MM.1S (cell line): ENCODE measurements around the gene FOXN1.

ENCODE experiments used
- DNase-seq: peaks from one replicate; pipeline ENCODE4 v3.0.0-alpha.2; 2015
- H2AFZ ChIP-seq: fragments of 300-600 bp; sonication (generic); 2 replicates; pipeline ENCODE4 v1.6.0; 2016; ENCODE audit warnings: antibody characterized with exemption, low read length
- H3F3A ChIP-seq: fragments of 300-600 bp; sonication (generic); 2 replicates; pipeline ENCODE4 v1.6.1; 2016; ENCODE audit warnings: mild to moderate bottlenecking, antibody characterized with exemption, low read length, moderate library complexity, mixed read lengths; ENCODE audit not compliant: insufficient read depth
- H3K27ac ChIP-seq: fragments of 300-600 bp; sonication (generic); 2 replicates; pipeline ENCODE4 v1.5.1; 2016; ENCODE audit warnings: mild to moderate bottlenecking, low read length
- H3K27me3 ChIP-seq: fragments of 300-600 bp; sonication (generic); replicated peaks from 2 replicates; pipeline ENCODE4 v1.6.0; 2016; ENCODE audit warnings: low read length; ENCODE audit not compliant: insufficient read depth
- H3K36me3 ChIP-seq: fragments of 300-600 bp; sonication (generic); replicated peaks from 2 replicates; pipeline ENCODE4 v1.6.1; 2016; ENCODE audit warnings: mild to moderate bottlenecking, low read length, mixed read lengths; ENCODE audit not compliant: insufficient read depth
- H3K4me1 ChIP-seq: fragments of 300-600 bp; sonication (generic); 2 replicates; pipeline ENCODE4 v1.6.1; 2016; ENCODE audit warnings: low read length, mixed read lengths
- H3K4me2 ChIP-seq: fragments of 300-600 bp; sonication (generic); 2 replicates; pipeline ENCODE4 v1.6.0; 2016; ENCODE audit warnings: low read depth, low read length
- H3K4me3 ChIP-seq: fragments of 300-600 bp; sonication (generic); 2 replicates; pipeline ENCODE4 v1.5.1; 2016; ENCODE audit warnings: low read length, mixed read lengths
- H3K79me2 ChIP-seq: fragments of 300-600 bp; sonication (generic); 2 replicates; pipeline ENCODE4 v1.6.1; 2016; ENCODE audit warnings: mixed run types, low read length, mixed read lengths
- H3K9ac ChIP-seq: fragments of 300-600 bp; sonication (generic); 2 replicates; pipeline ENCODE4 v1.6.1; 2016; ENCODE audit warnings: low read length, mixed read lengths
- H3K9me2 ChIP-seq: fragments of 300-600 bp; sonication (generic); replicated peaks from 2 replicates; pipeline ENCODE4 v1.6.1; 2016; ENCODE audit warnings: mild to moderate bottlenecking, low read length, mixed read lengths; ENCODE audit not compliant: insufficient read depth
- H3K9me3 ChIP-seq: fragments of 300-600 bp; sonication (generic); replicated peaks from 2 replicates; pipeline ENCODE4 v1.6.1; 2016; ENCODE audit warnings: mild to moderate bottlenecking, low read length, mixed read lengths; ENCODE audit not compliant: insufficient read depth
- H4K20me1 ChIP-seq: fragments of 300-600 bp; sonication (generic); 2 replicates; pipeline ENCODE4 v1.6.1; 2016; ENCODE audit warnings: mild to moderate bottlenecking, low read length, moderate library complexity, mixed read lengths; ENCODE audit not compliant: insufficient read depth
- CTCF ChIP-seq: fragments of 300-600 bp; sonication (generic); IDR thresholded peaks from 2 replicates; pipeline ENCODE4 v1.5.1; 2016; ENCODE audit warnings: antibody characterized with exemption, low read length, mixed read lengths
- EZH2 ChIP-seq: fragments of 300-600 bp; sonication (generic); optimal IDR thresholded peaks from 2 replicates; pipeline ENCODE3; 2017; ENCODE audit warnings: low read depth, mild to moderate bottlenecking, antibody characterized with exemption, low read length, mixed read lengths
- EZH2phosphoT487 ChIP-seq: fragments of 300-600 bp; sonication (generic); IDR thresholded peaks from 2 replicates; pipeline ENCODE4 v1.6.1; 2018; ENCODE audit warnings: antibody characterized with exemption, low read length

Gene FOXN1

GRCh38 chr17:28480278-28480677, 25.9 kb upstream of the FOXN1 start:
- no peak overlapping the region for H3K27ac ChIP-seq
- no peaks in the 10 kb centered on the region for H3K36me3 ChIP-seq
- TF ChIP-seq CTCF, result no peak
- TF ChIP-seq EZH2, result no peak
- H3K9ac ChIP-seq, result no peak overlapping the region
- no peaks in the 10 kb centered on the region for H3K9me2 ChIP-seq
- no peak overlapping the region for H3K4me3 ChIP-seq
- H3K79me2 ChIP-seq, result no peaks in the 10 kb centered on the region
- H3K27me3 ChIP-seq, result peaks cover 4% of the 10 kb centered on the region
- H3K4me2 ChIP-seq, result no peak overlapping the region
- H3K9me3 ChIP-seq, result no peaks in the 10 kb centered on the region
- no peak for DNase-seq
- H2AFZ ChIP-seq, result no peak overlapping the region
- H3F3A ChIP-seq, result no peaks in the 10 kb centered on the region
- no peaks in the 10 kb centered on the region for H4K20me1 ChIP-seq
- H3K4me1 ChIP-seq, result no peaks in the 10 kb centered on the region

- H3K9me3 ChIP-seq, result no peaks in the 10 kb centered on the region
- H3K9ac ChIP-seq, result no peak overlapping the region
- no peaks in the 10 kb centered on the region for H3K9me2 ChIP-seq
- H3K79me2 ChIP-seq, result no peaks in the 10 kb centered on the region
- H3K27ac ChIP-seq, result no peak overlapping the region
- H3K36me3 ChIP-seq, result no peaks in the 10 kb centered on the region
- TF ChIP-seq EZH2phosphoT487 (no peak), CTCF (no peak), EZH2 (no peak)
- H3K4me3 ChIP-seq, result no peak overlapping the region
- H3F3A ChIP-seq, result no peaks in the 10 kb centered on the region
- no peaks in the 10 kb centered on the region for H4K20me1 ChIP-seq
- no peaks in the 10 kb centered on the region for H3K4me1 ChIP-seq
- no peak for DNase-seq
- peaks cover 4% of the 10 kb centered on the region for H3K27me3 ChIP-seq
- H2AFZ ChIP-seq, result no peak overlapping the region
- H3K4me2 ChIP-seq, result no peak overlapping the region
Measured at GRCh38 chr17:28480799-28481571, 25.2 kb upstream of the FOXN1 start.

- Histone ChIP-seq H4K20me1 (no peaks in the 10 kb centered on the region), H3K4me2 (no peak overlapping the region), H3K4me3 (no peak overlapping the region), H3K9me2 (no peaks in the 10 kb centered on the region), H3K27me3 (peaks cover 11% of the 10 kb centered on the region), H3K36me3 (no peaks in the 10 kb centered on the region), H3K79me2 (no peaks in the 10 kb centered on the region), H3F3A (no peaks in the 10 kb centered on the region), H2AFZ (no peak overlapping the region), H3K27ac (no peak overlapping the region), H3K9me3 (no peaks in the 10 kb centered on the region), H3K4me1 (no peaks in the 10 kb centered on the region), H3K9ac (no peak overlapping the region)
- DNase-seq, result no peak
- TF ChIP-seq EZH2 (no peak), CTCF (no peak), EZH2phosphoT487 (no peak)
Measured at GRCh38 chr17:28482551-28483199, 23.5 kb upstream of the FOXN1 start.
